Measurements from ENCODE around the gene IL21R. TPM values are rescaled to one million over a fixed set of nuclear protein-coding genes. Genes with fewer than 3 reads are reported as not detected.

The IL21R gene
- total RNA-seq, 4 donors from 2014 or later = 0.15 to 0.58 (median 0.37) TPM

DNA sequence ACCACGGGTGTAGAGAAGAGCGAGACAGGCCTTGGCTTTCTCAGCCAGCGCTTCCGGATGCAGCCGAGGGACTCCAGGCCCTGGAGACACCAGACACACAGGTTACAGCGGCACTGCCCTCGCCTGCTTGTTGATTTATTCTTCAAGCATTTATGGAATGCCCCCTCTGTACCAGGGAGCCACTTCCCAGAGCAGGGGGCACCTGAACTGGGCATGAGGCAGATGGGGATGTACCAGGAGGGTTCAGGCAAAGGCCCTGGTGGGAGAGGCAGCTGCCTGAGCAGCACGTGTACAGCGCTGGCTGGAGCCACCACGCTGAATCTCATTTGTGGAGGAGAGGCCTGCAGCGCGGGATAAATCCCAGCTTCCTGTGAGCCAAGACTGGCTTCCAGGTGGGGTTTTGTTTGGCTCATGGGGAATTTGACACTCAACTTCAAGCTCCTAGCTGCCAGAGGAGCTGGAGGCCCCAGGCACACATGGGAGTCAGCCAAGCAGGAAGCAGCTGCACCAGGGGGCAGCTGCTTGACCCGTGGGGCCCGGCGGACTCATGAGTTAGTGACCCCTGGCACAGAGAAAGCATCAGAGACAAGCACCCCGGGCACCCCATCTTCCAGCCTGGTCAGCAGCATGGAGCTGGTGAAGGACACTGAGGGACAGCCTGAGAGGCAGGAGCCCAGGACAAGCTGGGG is 59.7 kb downstream of the IL21R start:
- intact Hi-C loops (cut with DNase I; ENCODE audit: low total_unique reads) = no loop called here
- TF ChIP-seq CTCF (IDR thresholded peaks at IDR 0.05) (no peak), POLR2A (IDR thresholded peaks at IDR 0.05) (no peak)
- DNase-seq (ENCODE audit: low spot score in 2 of 2) = no peak
- 53 to 60% methylated on average over 8 to 16 of the region's 16 CpGs for WGBS, 2 donors
- H3K4me3 ChIP-seq (ENCODE audit: low read depth, poor library complexity, severe bottlenecking) = no peak overlapping the region

GRCh38 chr16:27462200-27462845 is 60.3 kb downstream of the IL21R start:
- 72 to 86% methylated on average over 9 to 16 of the region's 18 CpGs for WGBS, 2 donors
- intact Hi-C loops (cut with DNase I; ENCODE audit: low total_unique reads) = no loop called here
- TF ChIP-seq POLR2A (IDR thresholded peaks at IDR 0.05) = no peak
- no peak for TF ChIP-seq CTCF (IDR thresholded peaks at IDR 0.05)
- no peak for DNase-seq (ENCODE audit: low spot score in 2 of 2)
- H3K4me3 ChIP-seq (ENCODE audit: low read depth, poor library complexity, severe bottlenecking) = no peak overlapping the region

GRCh38 chr16:27462846-27463682 is 61.1 kb downstream of the IL21R start:
- WGBS, 2 donors = 78 to 79% methylated on average over 18 to 23 of the region's 24 CpGs
- DNase-seq (ENCODE audit: low spot score in 2 of 2) = no peak
- intact Hi-C loops (cut with DNase I; ENCODE audit: low total_unique reads) = no loop called here

DNA sequence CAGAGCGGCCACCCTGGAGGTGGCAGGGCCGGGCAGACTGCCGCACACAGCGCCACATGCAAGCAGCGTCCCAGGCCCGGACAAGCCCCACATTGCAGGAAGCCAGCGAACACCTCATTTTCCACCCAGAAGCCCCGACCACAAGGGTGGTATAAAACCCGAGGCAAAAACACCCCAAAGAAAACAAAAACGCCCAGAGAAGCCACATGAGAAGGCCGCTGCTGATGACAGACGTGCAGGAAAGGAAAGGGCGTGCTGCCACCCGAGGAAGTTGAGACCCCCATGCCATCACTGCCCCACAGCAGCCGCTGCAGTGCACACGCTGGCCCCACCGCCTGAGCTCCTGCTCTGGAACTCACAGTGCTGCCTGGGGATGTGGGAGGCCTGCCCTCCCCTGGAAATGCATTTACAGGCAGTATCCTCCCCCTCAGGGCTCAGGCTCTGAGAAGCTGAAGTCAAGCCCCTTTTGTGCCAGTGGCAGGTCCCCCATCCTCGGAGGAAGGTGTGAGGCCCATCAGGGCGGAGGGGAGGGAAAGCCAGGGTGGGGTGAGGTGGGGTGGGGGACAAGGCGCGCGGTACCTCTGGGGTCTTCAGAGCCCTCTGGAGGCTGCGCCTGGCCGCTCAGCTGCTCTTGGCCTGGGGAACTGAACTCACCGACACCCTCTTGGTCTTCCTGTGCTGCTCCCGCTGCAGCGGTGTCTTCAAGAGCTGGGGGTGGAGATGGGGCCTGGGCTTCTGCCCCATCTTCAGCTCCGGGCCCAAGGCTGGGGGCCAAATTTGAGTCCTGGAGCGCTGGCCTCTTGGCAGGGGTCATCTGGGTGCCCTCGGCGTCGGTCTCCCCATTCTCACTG is 62.0 kb downstream of the IL21R start:
- no peak overlapping the region for H3K4me3 ChIP-seq (ENCODE audit: low read depth, poor library complexity, severe bottlenecking)
- WGBS, 2 donors = 79% methylated on average over 29 of the region's 32 CpGs
- no peak for TF ChIP-seq CTCF (IDR thresholded peaks at IDR 0.05)
- no peak for TF ChIP-seq POLR2A (IDR thresholded peaks at IDR 0.05)
- no peak for DNase-seq (ENCODE audit: low spot score in 2 of 2)
- intact Hi-C loops (cut with DNase I; ENCODE audit: low total_unique reads) = no loop called here

More at GRCh38 chr16:27462846-27463682, 61.1 kb downstream of the IL21R start:
- H3K4me3 ChIP-seq (ENCODE audit: low read depth, poor library complexity, severe bottlenecking) = no peak overlapping the region
- TF ChIP-seq CTCF (IDR thresholded peaks at IDR 0.05) (no peak), POLR2A (IDR thresholded peaks at IDR 0.05) (no peak)

Measured in lower leg skin (tissue), 4 donors.